GM23338 (cell line): Measurements from ENCODE around the gene PHYKPL. TPM values are rescaled to one million over a fixed set of nuclear protein-coding genes. Genes with fewer than 3 reads are reported as not detected.

Source experiments
- ATAC-seq: fragments of 200-7000 bp; cut with Tn5 transposase; 3 replicates; pipeline ENCODE4 v1.9.1; 2020
- DNase-seq: peaks from one replicate; pipeline ENCODE4 v3.0.0-alpha.2; 2015; ENCODE audit warnings: low spot score
- H2AFZ ChIP-seq: fragments of 200-600 bp; sonication (generic); 2 replicates; pipeline ENCODE4 v1.8.0; 2016; ENCODE audit warnings: antibody characterized with exemption, mild to moderate bottlenecking, moderate library complexity
- H3F3A ChIP-seq: fragments of 200-600 bp; sonication (generic); replicated peaks from 2 replicates; pipeline ENCODE4 v1.8.0; 2017; ENCODE audit warnings: antibody characterized with exemption, mixed run types, low read depth
- H3K27ac ChIP-seq: fragments of 200-600 bp; sonication (generic); 2 replicates; pipeline ENCODE4 v1.6.1; 2016; ENCODE audit warnings: low read depth
- H3K27me3 ChIP-seq: fragments of 200-600 bp; sonication (generic); 2 replicates; pipeline ENCODE4 v1.8.0; 2016; ENCODE audit warnings: mild to moderate bottlenecking, mixed run types, moderate library complexity; ENCODE audit not compliant: insufficient read depth
- H3K36me3 ChIP-seq: fragments of 200-600 bp; sonication (generic); 2 replicates; pipeline ENCODE4 v1.8.0; 2016; ENCODE audit warnings: mild to moderate bottlenecking; ENCODE audit not compliant: insufficient read depth
- H3K4me1 ChIP-seq: fragments of 200-600 bp; sonication (generic); 2 replicates; pipeline ENCODE4 v1.8.0; 2016; ENCODE audit warnings: mild to moderate bottlenecking, moderate library complexity; ENCODE audit not compliant: insufficient read depth
- H3K4me2 ChIP-seq: fragments of 200-600 bp; sonication (generic); 2 replicates; pipeline ENCODE4 v1.7.1; 2017; ENCODE audit warnings: mixed run types
- H3K4me3 ChIP-seq: fragments of 200-600 bp; sonication (generic); 2 replicates; pipeline ENCODE4 v1.6.1; 2016; ENCODE audit warnings: mixed run types
- H3K79me2 ChIP-seq: fragments of 200-600 bp; sonication (generic); replicated peaks from 2 replicates; pipeline ENCODE4 v1.8.0; 2017; ENCODE audit warnings: mild to moderate bottlenecking; ENCODE audit not compliant: insufficient read depth
- H3K9me2 ChIP-seq: fragments of 200-600 bp; sonication (generic); 2 replicates; pipeline ENCODE4 v1.8.0; 2017; ENCODE audit not compliant: insufficient read depth
- H4K20me1 ChIP-seq: fragments of 200-600 bp; sonication (generic); replicated peaks from 2 replicates; pipeline ENCODE4 v1.8.0; 2017; ENCODE audit warnings: mild to moderate bottlenecking; ENCODE audit not compliant: insufficient read depth
- H3K27ac Mint-ChIP-seq: 2 replicates; pipeline ENCODE4 v1.8.0; 2020; ENCODE audit warnings: inconsistent platforms, mild to moderate bottlenecking, moderate library complexity, mixed read lengths
- H3K27me3 Mint-ChIP-seq: 3 replicates; pipeline ENCODE4 v1.8.0; 2022; ENCODE audit warnings: low read depth, mild to moderate bottlenecking, moderate library complexity, mixed read lengths, inconsistent platforms; ENCODE audit not compliant: insufficient read depth, poor library complexity
- H3K36me3 Mint-ChIP-seq: 3 replicates; pipeline ENCODE4 v1.8.0; 2021; ENCODE audit warnings: low read depth, mild to moderate bottlenecking, inconsistent platforms, moderate library complexity, mixed read lengths
- H3K4me1 Mint-ChIP-seq: 3 replicates; pipeline ENCODE4 v1.8.0; 2020; ENCODE audit warnings: mild to moderate bottlenecking, inconsistent platforms, mixed read lengths
- H3K4me3 Mint-ChIP-seq: 3 replicates; pipeline ENCODE4 v1.8.0; 2021; ENCODE audit warnings: moderate library complexity, mild to moderate bottlenecking, inconsistent platforms, mixed read lengths
- H3K9me3 Mint-ChIP-seq: 3 replicates; pipeline ENCODE4 v1.8.0; 2020; ENCODE audit warnings: moderate library complexity, mild to moderate bottlenecking, inconsistent platforms, mixed read lengths
- CREB1 ChIP-seq: fragments of 250-450 bp; sonication (Bioruptor Pico); IDR thresholded peaks from 2 replicates; pipeline ENCODE4 v1.5.0; 2020; ENCODE audit warnings: low read depth, mild to moderate bottlenecking, moderate library complexity
- CTCF ChIP-seq, 2 experiments: fragments of 200-600 bp in 1 of 2; sonication (generic) in 1 of 2; conservative IDR thresholded peaks; 2 replicates each; pipeline versions ENCODE4 v1.5.1 to v1.6.1; 2016 to 2017; ENCODE audit warnings: antibody characterized with exemption in 2 of 2, low read depth in 2 of 2, mild to moderate bottlenecking in 2 of 2, moderate library complexity in 1 of 2
- EZH2 ChIP-seq: fragments of 200-600 bp; sonication (generic); IDR thresholded peaks from one replicate; pipeline ENCODE4 v1.8.0; 2017; ENCODE audit warnings: antibody characterized with exemption, mild to moderate bottlenecking, low read depth; ENCODE audit not compliant: unreplicated experiment
- EZH2phosphoT487 ChIP-seq: fragments of 200-600 bp; sonication (generic); IDR thresholded peaks from one replicate; pipeline ENCODE4 v1.8.1; 2018; ENCODE audit warnings: antibody characterized with exemption; ENCODE audit not compliant: unreplicated experiment
- JUNB ChIP-seq: IDR thresholded peaks from one replicate; pipeline ENCODE4 v1.6.1; 2016; ENCODE audit warnings: antibody characterized with exemption; ENCODE audit not compliant: unreplicated experiment
- POLR2AphosphoS5 ChIP-seq: IDR thresholded peaks from 2 replicates; pipeline ENCODE4 v1.6.1; 2016; ENCODE audit warnings: antibody characterized with exemption, low read depth
- REST ChIP-seq: IDR thresholded peaks from one replicate; pipeline ENCODE4 v1.6.1; 2018; ENCODE audit warnings: antibody characterized with exemption; ENCODE audit not compliant: unreplicated experiment
- STAT1 ChIP-seq: IDR thresholded peaks from one replicate; pipeline ENCODE4 v1.6.1; 2016; ENCODE audit warnings: antibody characterized with exemption; ENCODE audit not compliant: unreplicated experiment
- ZNF114 ChIP-seq: fragments of 250-450 bp; sonication (Bioruptor Pico); IDR thresholded peaks from 2 replicates; pipeline ENCODE4 v1.5.0; 2020; ENCODE audit warnings: mild to moderate bottlenecking, moderate library complexity
- ZNF331 ChIP-seq: fragments of 250-450 bp; sonication (Bioruptor Pico); IDR thresholded peaks from 2 replicates; pipeline ENCODE4 v1.5.0; 2020; ENCODE audit warnings: low read depth, mild to moderate bottlenecking, moderate library complexity
- ZNF462 ChIP-seq: fragments of 250-450 bp; sonication (Bioruptor Pico); IDR thresholded peaks from 2 replicates; pipeline ENCODE4 v1.5.0; 2020; ENCODE audit warnings: mild to moderate bottlenecking, moderate library complexity
- polyA plus RNA-seq: library from polyadenylated mRNA; unstranded; fragments of >200 nt; fragmentation: Nextera tagmentation; extraction: Ambion mirVana; gene quantifications from 2 replicates; pipeline ENCODE4 v1.2.1, GENCODE V29; 2016
- total RNA-seq: library from RNA; depleted of rRNA; stranded (reverse); fragments of >200 nt; shearing (Covaris generic); gene quantifications from 2 replicates; pipeline ENCODE4 v1.2.3, GENCODE V29; 2014

The PHYKPL gene
- total and polyA plus RNA-seq, 2 experiments from 2014 or later, result 15.9 to 20.8 TPM

- no peak for TF ChIP-seq ZNF462
Observed at GRCh38 chr5:178261666-178262600, 29.3 kb upstream of the PHYKPL start (continued).

- 0 out of 3 replicates have a peak, but pooled peaks cover 3% of the 10 kb centered on the region for H3K36me3 Mint-ChIP-seq
- Histone ChIP-seq H3K9me2 (no peaks in the 10 kb centered on the region; the same call in 1 of the 2 replicates), H3K27me3 (no peaks in the 10 kb centered on the region), H3F3A (no peaks in the 10 kb centered on the region), H4K20me1 (no peaks in the 10 kb centered on the region), H3K27ac (no peak overlapping the region), H3K79me2 (no peaks in the 10 kb centered on the region), H3K36me3 (no peaks in the 10 kb centered on the region), H3K4me3 (no peak overlapping the region), H2AFZ (no peak overlapping the region), H3K4me1 (no peaks in the 10 kb centered on the region), H3K4me2 (no peak overlapping the region)
- ATAC-seq (no peak), DNase-seq (no peak)
- peaks cover 6% of the 10 kb centered on the region for H3K27me3 Mint-ChIP-seq
- peaks cover 9% of the 10 kb centered on the region; the same call in 2 of the 3 replicates for H3K4me1 Mint-ChIP-seq
- H3K9me3 Mint-ChIP-seq, result 0 out of 3 replicates have a peak, but pooled peaks cover 4% of the 10 kb centered on the region
- no peak overlapping the region for H3K27ac Mint-ChIP-seq
- H3K4me3 Mint-ChIP-seq, result no peak overlapping the region
- no peak for TF ChIP-seq EZH2phosphoT487
- no peak for TF ChIP-seq JUNB
- no peak for TF ChIP-seq CREB1
- no peak for TF ChIP-seq POLR2AphosphoS5
- no peak for TF ChIP-seq ZNF331 (CRISPR knock-in tag)
- no peak for TF ChIP-seq ZNF114 (CRISPR knock-in tag)
- no peak for TF ChIP-seq REST
- TF ChIP-seq CTCF (conservative IDR thresholded peaks at IDR 0.05; ENCODE audit: low read depth in 2 of 2), result no peak
- no peak for TF ChIP-seq EZH2
- no peak for TF ChIP-seq STAT1
Observed at GRCh38 chr5:178259623-178260536, 27.3 kb upstream of the PHYKPL start.
